Esophagus muscularis mucosa (tissue), 4 donors: ENCODE measurements around the gene DARS1. TPM values are rescaled to one million over a fixed set of nuclear protein-coding genes. Genes with fewer than 3 reads are reported as not detected.

ENCODE experiments used
- DNase-seq: peaks from one replicate; pipeline ENCODE4 v3.0.0-alpha.2; 2017; ENCODE audit errors: extremely low spot score
- H3K27ac ChIP-seq, 4 donors: fragments of 200-600 bp; sonication (generic); replicated peaks in 1 of 4; 1 replicate in 3 of 4; 2 replicates in 1 of 4; pipeline ENCODE4 v1.5.1; 2016 to 2019; ENCODE audit warnings: mild to moderate bottlenecking in 1 of 4
- H3K27me3 ChIP-seq, 4 donors: fragments of 200-600 bp; sonication (generic); one replicate each; pipeline versions ENCODE4 v1.5.1 to v1.6.0; 2016 to 2019
- H3K36me3 ChIP-seq, 4 donors: fragments of 200-600 bp; sonication (generic); one replicate each; pipeline ENCODE4 v1.5.1; 2016 to 2019
- H3K4me1 ChIP-seq, 4 donors: fragments of 200-600 bp; sonication (generic); one replicate each; pipeline ENCODE4 v1.5.1; 2016 to 2019
- H3K4me3 ChIP-seq, 4 donors: fragments of 200-600 bp; sonication (generic); 1 replicate in 2 of 4; 2 replicates in 2 of 4; pipeline ENCODE4 v1.5.1; 2016 to 2019; ENCODE audit warnings: mild to moderate bottlenecking in 4 of 4, moderate library complexity in 1 of 4
- H3K9me3 ChIP-seq, 4 donors: fragments of 200-600 bp; sonication (generic); 1 replicate in 3 of 4; 2 replicates in 1 of 4; pipeline ENCODE4 v1.5.1; 2016 to 2019
- EP300 ChIP-seq: sonication (generic); formaldehyde crosslinking; IDR thresholded peaks from one replicate; pipeline ENCODE4 v1.6.1; 2017; ENCODE audit warnings: antibody characterized with exemption
- POLR2A ChIP-seq: fragments of 450-650 bp; IDR thresholded peaks from one replicate; pipeline ENCODE4 v1.6.1; 2017; ENCODE audit warnings: antibody characterized with exemption, moderate library complexity, mild to moderate bottlenecking, low read depth
- POLR2AphosphoS5 ChIP-seq, 2 donors: sonication (generic); formaldehyde crosslinking; IDR thresholded peaks; one replicate each; pipeline ENCODE4 v1.6.1; 2017; ENCODE audit warnings: antibody characterized with exemption in 2 of 2
- WGBS: methylation state at CpG from one replicate; pipeline ENCODE4 v1.1.5; 2018; 5-methylcytosine and 5-hydroxymethylcytosine counted together
- intact Hi-C: fragments of 100-400 bp; cut with DNase I; formaldehyde crosslinking; loops from one replicate; pipeline ENCODE4 v1.15.1; 2023
- total RNA-seq, 4 donors: library from RNA; depleted of rRNA; stranded (reverse); fragments of >200 nt; gene quantifications; one replicate each; pipeline versions ENCODE4 v1.1.0 to v1.2.1, GENCODE V29; 2016
- TF ChIP-seq, protein P1 (sequence below), 3 experiments: fragments of 200-600 bp in 2 of 3; fragments of 450-650 bp in 1 of 3; sonication (generic) in 2 of 3; IDR thresholded peaks; one replicate each; pipeline ENCODE4 v1.5.1; 2017 to 2019; ENCODE audit warnings: antibody characterized with exemption in 3 of 3, mild to moderate bottlenecking in 2 of 3, moderate library complexity in 1 of 3

DARS1 gene
- total RNA-seq, 4 donors from 2014 or later, result 98.8 to 129 (median 121) TPM

DNA sequence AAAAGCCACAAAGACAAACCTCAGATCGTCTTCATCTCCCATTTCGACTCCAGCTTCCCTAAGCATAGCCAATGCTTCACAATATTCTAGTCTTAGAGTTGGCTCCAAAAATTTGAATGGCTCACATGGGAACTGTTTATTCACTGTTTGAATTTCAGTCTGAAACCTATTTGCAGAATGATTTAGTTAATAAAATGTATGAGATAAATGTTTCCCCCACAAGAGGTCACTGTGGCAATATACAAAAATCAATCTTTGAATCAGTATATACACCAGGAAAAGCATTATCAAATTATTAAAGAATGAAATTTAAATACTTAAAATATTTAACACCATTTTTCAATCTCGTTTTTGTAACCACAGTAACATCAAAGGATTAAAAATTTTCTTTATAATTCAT lies 69.2 kb downstream of the DARS1 start:
- Histone ChIP-seq H3K4me1 (no peaks in the 10 kb centered on the region), H3K27me3 (no peaks in the 10 kb centered on the region), H3K36me3 (peaks cover 0 to 33% (median 22%) of the 10 kb centered on the region in 4 donors), H3K4me3 (no peak overlapping the region), H3K27ac (no peak overlapping the region), H3K9me3 (no peaks in the 10 kb centered on the region)
- DNase-seq, result no peak
- intact Hi-C loops, result loop anchor here (10.0 kb wide), 1 partner anchor 159 kb away; no protein-coding TSS in a partner anchor
- 29% methylated on average over 3 of the region's 3 CpGs for WGBS
- TF ChIP-seq, protein P1, sequence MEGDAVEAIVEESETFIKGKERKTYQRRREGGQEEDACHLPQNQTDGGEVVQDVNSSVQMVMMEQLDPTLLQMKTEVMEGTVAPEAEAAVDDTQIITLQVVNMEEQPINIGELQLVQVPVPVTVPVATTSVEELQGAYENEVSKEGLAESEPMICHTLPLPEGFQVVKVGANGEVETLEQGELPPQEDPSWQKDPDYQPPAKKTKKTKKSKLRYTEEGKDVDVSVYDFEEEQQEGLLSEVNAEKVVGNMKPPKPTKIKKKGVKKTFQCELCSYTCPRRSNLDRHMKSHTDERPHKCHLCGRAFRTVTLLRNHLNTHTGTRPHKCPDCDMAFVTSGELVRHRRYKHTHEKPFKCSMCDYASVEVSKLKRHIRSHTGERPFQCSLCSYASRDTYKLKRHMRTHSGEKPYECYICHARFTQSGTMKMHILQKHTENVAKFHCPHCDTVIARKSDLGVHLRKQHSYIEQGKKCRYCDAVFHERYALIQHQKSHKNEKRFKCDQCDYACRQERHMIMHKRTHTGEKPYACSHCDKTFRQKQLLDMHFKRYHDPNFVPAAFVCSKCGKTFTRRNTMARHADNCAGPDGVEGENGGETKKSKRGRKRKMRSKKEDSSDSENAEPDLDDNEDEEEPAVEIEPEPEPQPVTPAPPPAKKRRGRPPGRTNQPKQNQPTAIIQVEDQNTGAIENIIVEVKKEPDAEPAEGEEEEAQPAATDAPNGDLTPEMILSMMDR (IDR thresholded peaks at IDR 0.05), result peak; percentile 43 to 55 (median 46)
- TF ChIP-seq POLR2A, result no peak

DNA sequence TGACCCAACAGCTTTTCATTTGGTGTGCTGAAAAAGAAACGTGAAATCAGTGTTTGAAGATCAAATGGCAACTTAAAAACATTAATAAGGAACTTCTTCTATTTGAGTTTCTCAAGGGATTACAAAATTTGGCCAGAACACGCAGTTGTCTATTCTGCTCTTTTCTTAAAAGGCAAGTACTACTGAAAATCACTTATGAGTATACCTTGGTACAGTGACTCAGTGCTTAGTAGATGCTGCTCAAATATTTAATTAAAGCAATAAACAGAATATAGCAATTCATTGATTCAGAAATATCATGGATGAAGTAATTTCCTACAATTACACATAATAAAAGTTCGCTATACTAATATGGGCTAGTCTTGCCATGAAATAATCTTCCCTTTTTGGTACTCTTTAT lies 70.9 kb downstream of the DARS1 start:
- H3K4me1 ChIP-seq, result no peaks in the 10 kb centered on the region
- no peaks in the 10 kb centered on the region for H3K9me3 ChIP-seq
- H3K27ac ChIP-seq, result no peak overlapping the region
- no peak for DNase-seq
- H3K36me3 ChIP-seq, result peaks cover 4 to 41% (median 24%) of the 10 kb centered on the region in 4 donors
- no peaks in the 10 kb centered on the region for H3K27me3 ChIP-seq
- 67% methylated on average over 3 of the region's 3 CpGs for WGBS
- intact Hi-C loops, result loop anchor here (2.0 to 10.0 kb wide), 2 partner anchors 160 to 464 kb away; no protein-coding TSS in a partner anchor
- TF ChIP-seq, protein P1 (IDR thresholded peaks at IDR 0.05), result no peak
- TF ChIP-seq POLR2A (no peak), POLR2AphosphoS5 (IDR thresholded peaks at IDR 0.05) (no peak), EP300 (no peak)
- no peak overlapping the region for H3K4me3 ChIP-seq

DNA sequence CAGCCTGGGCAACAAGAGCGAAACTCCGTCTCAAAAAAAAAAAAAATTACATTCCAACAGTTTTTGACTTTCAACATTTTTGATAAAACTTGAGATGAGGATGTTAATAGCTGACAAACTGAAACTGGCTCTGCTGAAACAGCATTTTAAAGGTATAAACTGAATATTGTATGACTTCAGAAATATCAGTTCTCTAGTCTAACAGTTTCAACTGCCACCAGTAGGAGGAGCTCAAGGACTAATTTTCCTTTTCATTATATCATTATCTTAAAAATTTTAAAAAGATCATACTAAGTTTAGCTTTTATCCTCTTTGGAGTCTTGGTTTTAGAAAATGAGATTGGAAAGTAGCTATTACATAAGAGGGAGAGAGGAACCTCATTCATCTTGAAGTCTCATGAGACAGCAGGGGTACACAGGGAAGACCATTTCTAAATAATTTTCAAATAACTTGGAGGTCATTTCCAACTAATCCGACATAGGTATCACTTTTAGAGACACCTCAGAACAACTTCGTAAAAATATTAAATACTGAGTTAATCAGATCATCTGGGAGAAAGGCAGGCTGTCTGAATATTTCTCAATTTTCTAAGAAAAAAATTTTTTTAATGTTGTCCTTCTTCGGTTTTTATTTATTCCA lies 71.6 kb downstream of the DARS1 start:
- Histone ChIP-seq H3K27ac (no peak overlapping the region), H3K4me3 (no peak overlapping the region), H3K9me3 (no peaks in the 10 kb centered on the region), H3K4me1 (no peaks in the 10 kb centered on the region), H3K36me3 (peaks cover 4 to 41% (median 25%) of the 10 kb centered on the region in 4 donors), H3K27me3 (no peaks in the 10 kb centered on the region)
- no peak for DNase-seq
- TF ChIP-seq, protein P1 (IDR thresholded peaks at IDR 0.05), result peak; percentile 72 to 80 (median 73)
- no peak for TF ChIP-seq POLR2A
- 81% methylated on average over 5 of the region's 5 CpGs for WGBS
- intact Hi-C loops, result loop anchor here (2.0 to 10.0 kb wide), 2 partner anchors 161 to 465 kb away; no protein-coding TSS in a partner anchor

DNA sequence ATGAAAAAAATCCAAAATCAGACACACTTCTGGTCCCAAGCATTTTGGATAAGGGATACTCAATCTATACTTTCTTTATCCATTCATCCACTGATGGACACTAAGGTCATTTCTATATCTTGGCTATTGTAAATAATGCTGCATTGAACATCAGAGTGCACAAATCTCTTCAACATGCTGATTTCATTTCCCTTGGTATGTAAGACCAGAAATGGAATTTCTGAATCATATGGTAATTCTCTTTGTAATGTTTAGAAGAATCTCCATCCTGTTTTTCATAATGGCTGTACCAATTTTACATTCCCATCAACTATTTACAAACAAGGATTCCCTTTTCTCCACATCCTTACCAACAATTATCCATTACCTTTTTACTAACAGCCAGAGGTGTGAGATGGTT lies 75.5 kb downstream of the DARS1 start:
- H3K27ac ChIP-seq, result no peak overlapping the region
- no peak for DNase-seq
- H3K9me3 ChIP-seq, result no peaks in the 10 kb centered on the region
- H3K36me3 ChIP-seq, result peaks cover 24 to 73% (median 50%) of the 10 kb centered on the region in 4 donors
- H3K4me1 ChIP-seq, result no peaks in the 10 kb centered on the region
- H3K27me3 ChIP-seq, result no peaks in the 10 kb centered on the region
- intact Hi-C loops, result loop anchor here (10.0 kb wide), 1 partner anchor 165 kb away; no protein-coding TSS in a partner anchor
- no peak overlapping the region for H3K4me3 ChIP-seq
- no peak for TF ChIP-seq EP300
- no peak for TF ChIP-seq POLR2A
- TF ChIP-seq, protein P1 (IDR thresholded peaks at IDR 0.05), result no peak
- TF ChIP-seq POLR2AphosphoS5 (IDR thresholded peaks at IDR 0.05), result no peak

DNA sequence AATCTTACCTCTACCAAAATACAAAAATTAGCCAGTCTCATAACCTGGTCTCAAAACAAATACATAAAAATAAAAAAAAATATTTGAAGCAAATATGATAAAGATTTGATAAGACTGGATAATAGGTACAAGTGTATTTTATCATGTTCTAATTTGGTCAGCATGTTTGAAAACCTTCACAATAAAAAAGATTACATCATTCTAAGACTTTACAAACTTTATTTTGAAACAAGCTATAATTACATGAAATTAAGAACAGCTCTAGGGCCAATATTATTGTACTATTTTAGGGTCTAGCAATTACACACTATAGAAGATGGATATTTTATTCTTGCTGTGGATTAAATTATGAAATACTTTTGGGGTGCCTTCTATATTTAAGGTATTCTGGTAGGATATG lies 79.7 kb downstream of the DARS1 start:
- peaks cover 24 to 77% (median 41%) of the 10 kb centered on the region in 4 donors for H3K36me3 ChIP-seq
- H3K4me3 ChIP-seq, result no peak overlapping the region
- no peak for DNase-seq
- H3K27ac ChIP-seq, result no peak overlapping the region
- H3K27me3 ChIP-seq, result no peaks in the 10 kb centered on the region
- no peaks in the 10 kb centered on the region for H3K9me3 ChIP-seq
- intact Hi-C loops, result no loop called here
- TF ChIP-seq, protein P1 (IDR thresholded peaks at IDR 0.05), result no peak
- TF ChIP-seq EP300 (no peak), POLR2A (no peak), POLR2AphosphoS5 (IDR thresholded peaks at IDR 0.05) (no peak)
- H3K4me1 ChIP-seq, result no peaks in the 10 kb centered on the region
